ENCODE data around the gene KCNMA1. TPM values are rescaled to one million over a fixed set of nuclear protein-coding genes. Genes with fewer than 3 reads are reported as not detected.

KCNMA1 gene
- total and polyA plus RNA-seq, 2 donors (not counting 1 experiment from before 2014, with no cell fraction given) = 0.82 to 3.1 TPM

DNA sequence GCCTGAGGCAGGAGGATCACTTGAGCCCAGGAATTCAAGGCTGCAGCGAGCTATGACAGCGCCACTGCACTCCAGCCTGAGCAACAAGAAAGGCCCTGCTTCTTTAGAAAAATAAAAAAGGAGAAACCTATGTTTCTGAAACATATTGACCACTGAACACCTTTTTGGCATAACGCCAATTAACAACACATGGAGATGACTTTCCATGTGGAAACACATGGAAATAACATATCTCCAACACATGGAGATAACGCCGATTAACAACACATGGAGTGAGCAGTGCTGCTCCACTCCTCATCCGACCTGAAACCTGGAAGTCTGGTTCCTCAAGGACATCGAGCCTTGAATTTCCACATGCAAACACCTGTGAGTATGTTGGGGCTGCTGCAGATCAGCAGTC lies 126.9 kb downstream of the KCNMA1 start:
- no peaks in the 10 kb centered on the region for H3K9me3 ChIP-seq (ENCODE audit: control extremely low read depth in 1 of 3, control insufficient read depth in 2 of 3, insufficient read depth in 1 of 3, low read length in 2 of 3)
- peaks cover 24% of the 10 kb centered on the region for H3K27me3 Mint-ChIP-seq
- TF ChIP-seq EZH2 (IDR thresholded peaks at IDR 0.05; ENCODE audit: borderline replicate concordance, insufficient read depth, low read depth, low read length, poor library complexity, severe bottlenecking) = no peak
- TF ChIP-seq, protein P1, sequence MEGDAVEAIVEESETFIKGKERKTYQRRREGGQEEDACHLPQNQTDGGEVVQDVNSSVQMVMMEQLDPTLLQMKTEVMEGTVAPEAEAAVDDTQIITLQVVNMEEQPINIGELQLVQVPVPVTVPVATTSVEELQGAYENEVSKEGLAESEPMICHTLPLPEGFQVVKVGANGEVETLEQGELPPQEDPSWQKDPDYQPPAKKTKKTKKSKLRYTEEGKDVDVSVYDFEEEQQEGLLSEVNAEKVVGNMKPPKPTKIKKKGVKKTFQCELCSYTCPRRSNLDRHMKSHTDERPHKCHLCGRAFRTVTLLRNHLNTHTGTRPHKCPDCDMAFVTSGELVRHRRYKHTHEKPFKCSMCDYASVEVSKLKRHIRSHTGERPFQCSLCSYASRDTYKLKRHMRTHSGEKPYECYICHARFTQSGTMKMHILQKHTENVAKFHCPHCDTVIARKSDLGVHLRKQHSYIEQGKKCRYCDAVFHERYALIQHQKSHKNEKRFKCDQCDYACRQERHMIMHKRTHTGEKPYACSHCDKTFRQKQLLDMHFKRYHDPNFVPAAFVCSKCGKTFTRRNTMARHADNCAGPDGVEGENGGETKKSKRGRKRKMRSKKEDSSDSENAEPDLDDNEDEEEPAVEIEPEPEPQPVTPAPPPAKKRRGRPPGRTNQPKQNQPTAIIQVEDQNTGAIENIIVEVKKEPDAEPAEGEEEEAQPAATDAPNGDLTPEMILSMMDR (IDR thresholded peaks at IDR 0.05) = no peak
- no peaks in the 10 kb centered on the region for H3K79me2 ChIP-seq (ENCODE audit: control insufficient read depth, insufficient read depth, low read length)
- no peaks in the 10 kb centered on the region for H3K4me1 ChIP-seq (ENCODE audit: control insufficient read depth in 2 of 2, insufficient read depth in 2 of 2, low read length in 2 of 2)
- no peak overlapping the region for H2AFZ ChIP-seq (ENCODE audit: insufficient read depth, low read depth, low read length, poor library complexity, severe bottlenecking)
- no peak overlapping the region for H3K4me2 ChIP-seq (replicated peaks; ENCODE audit: low read depth, low read length, poor library complexity, severe bottlenecking)
- H3K36me3 ChIP-seq (replicated peaks in 1 of 2; ENCODE audit: control extremely low read depth in 1 of 2, control insufficient read depth in 1 of 2, extremely low read depth in 1 of 2, insufficient read depth in 2 of 2, low read length in 1 of 2) = no peaks in the 10 kb centered on the region
- H3K27ac ChIP-seq (ENCODE audit: low read length in 2 of 2) = no peak overlapping the region
- DNase-seq = no peak
- POLR2A ChIA-PET = no interaction called here
- no peak overlapping the region for H3K27ac Mint-ChIP-seq
- peaks cover 0 to 5% (median 0%) of the 10 kb centered on the region in 4 experiments for H3K27me3 ChIP-seq (replicated peaks in 1 of 4; ENCODE audit: control extremely low read depth in 1 of 4, control insufficient read depth in 3 of 4, insufficient read depth in 4 of 4, low read length in 3 of 4)
- H3K9ac ChIP-seq (ENCODE audit: low read length) = no peak overlapping the region
- no peak overlapping the region for H3K4me3 ChIP-seq (ENCODE audit: control extremely low read depth in 1 of 5, extremely low read depth in 1 of 5, insufficient read depth in 1 of 5, low read depth in 2 of 5, low read length in 4 of 5)
- intact Hi-C loops (cut with micrococcal nuclease) = no loop called here
- H3K9me3 Mint-ChIP-seq (ENCODE audit: insufficient read depth) = no peaks in the 10 kb centered on the region
- 95% methylated on average over 6 of the region's 7 CpGs for WGBS (ENCODE audit: insufficient coverage)
- H3K4me1 Mint-ChIP-seq = no peaks in the 10 kb centered on the region
- no peak overlapping the region for H3K4me3 Mint-ChIP-seq
- CTCF ChIA-PET = no interaction called here
- ATAC-seq (ENCODE audit: low read depth) = no peak
- H4K20me1 ChIP-seq (ENCODE audit: control insufficient read depth, insufficient read depth, low read length, poor library complexity, severe bottlenecking) = no peaks in the 10 kb centered on the region

DNA sequence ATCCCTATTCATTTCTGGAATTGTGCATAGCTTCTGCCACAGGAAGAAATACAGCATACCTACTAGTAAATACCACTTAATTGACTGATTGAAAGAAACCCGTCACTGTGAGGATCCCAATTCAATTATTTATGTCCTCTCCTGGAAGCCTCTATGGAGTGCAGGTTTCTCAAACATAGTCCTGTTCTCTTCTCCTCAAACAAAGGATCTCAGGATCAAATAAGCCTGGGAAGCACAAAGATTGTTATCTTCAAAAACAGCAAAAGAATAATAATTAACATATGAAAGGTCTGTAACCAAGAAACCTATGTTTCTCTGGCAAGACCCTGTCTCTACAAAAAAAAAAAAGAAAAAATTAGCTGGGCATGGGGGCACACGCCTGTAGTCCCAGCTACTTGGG lies 127.3 kb downstream of the KCNMA1 start:
- no peak overlapping the region for H3K9ac ChIP-seq (ENCODE audit: low read length)
- H3K4me3 ChIP-seq (ENCODE audit: control extremely low read depth in 1 of 5, extremely low read depth in 1 of 5, insufficient read depth in 1 of 5, low read depth in 2 of 5, low read length in 4 of 5) = no peak overlapping the region
- H3K9me3 Mint-ChIP-seq (ENCODE audit: insufficient read depth) = no peaks in the 10 kb centered on the region
- TF ChIP-seq EZH2 (IDR thresholded peaks at IDR 0.05; ENCODE audit: borderline replicate concordance, insufficient read depth, low read depth, low read length, poor library complexity, severe bottlenecking) = no peak
- TF ChIP-seq, protein P1 (IDR thresholded peaks at IDR 0.05) = no peak
- H3K27me3 ChIP-seq (replicated peaks in 1 of 4; ENCODE audit: control extremely low read depth in 1 of 4, control insufficient read depth in 3 of 4, insufficient read depth in 4 of 4, low read length in 3 of 4) = peaks cover 0 to 5% (median 0%) of the 10 kb centered on the region in 4 experiments
- no peaks in the 10 kb centered on the region for H3K79me2 ChIP-seq (ENCODE audit: control insufficient read depth, insufficient read depth, low read length)
- no peak for DNase-seq
- WGBS (ENCODE audit: insufficient coverage) = 93% methylated on average over 2 of the region's 2 CpGs
- no peaks in the 10 kb centered on the region for H4K20me1 ChIP-seq (ENCODE audit: control insufficient read depth, insufficient read depth, low read length, poor library complexity, severe bottlenecking)
- H3K27ac ChIP-seq (ENCODE audit: low read length in 2 of 2) = no peak overlapping the region
- H3K9me3 ChIP-seq (ENCODE audit: control extremely low read depth in 1 of 3, control insufficient read depth in 2 of 3, insufficient read depth in 1 of 3, low read length in 2 of 3) = no peaks in the 10 kb centered on the region
- no peak overlapping the region for H3K4me2 ChIP-seq (replicated peaks; ENCODE audit: low read depth, low read length, poor library complexity, severe bottlenecking)
- H3K36me3 ChIP-seq (replicated peaks in 1 of 2; ENCODE audit: control extremely low read depth in 1 of 2, control insufficient read depth in 1 of 2, extremely low read depth in 1 of 2, insufficient read depth in 2 of 2, low read length in 1 of 2) = no peaks in the 10 kb centered on the region
- no peak overlapping the region for H2AFZ ChIP-seq (ENCODE audit: insufficient read depth, low read depth, low read length, poor library complexity, severe bottlenecking)
- H3K4me3 Mint-ChIP-seq = no peak overlapping the region
- no peak for ATAC-seq (ENCODE audit: low read depth)
- no peaks in the 10 kb centered on the region for H3K4me1 ChIP-seq (ENCODE audit: control insufficient read depth in 2 of 2, insufficient read depth in 2 of 2, low read length in 2 of 2)
- peaks cover 24% of the 10 kb centered on the region for H3K27me3 Mint-ChIP-seq
- CTCF ChIA-PET = no interaction called here
- no peaks in the 10 kb centered on the region for H3K4me1 Mint-ChIP-seq
- intact Hi-C loops (cut with micrococcal nuclease) = no loop called here
- POLR2A ChIA-PET = no interaction called here
- H3K27ac Mint-ChIP-seq = no peak overlapping the region

Measured in B cell (primary cell).